Measurements from ENCODE around the gene INSIG1.

GRCh38 chr7:155309021-155309338, 11.3 kb downstream of the INSIG1 start:
- TF ChIP-seq CTCF (IDR thresholded peaks at IDR 0.05) (no peak), POLR2A (IDR thresholded peaks at IDR 0.05) (no peak)
